ENCODE results near the gene SPINK13.

- no peak for TF ChIP-seq CTCF (IDR thresholded peaks at IDR 0.05 in 4 of 5, conservative IDR thresholded peaks at IDR 0.05 in 1 of 5)
- no peak for TF ChIP-seq POLR2A (IDR thresholded peaks at IDR 0.05)
Measured at GRCh38 chr5:148229840-148230239, 38.8 kb upstream of the SPINK13 start.

All from gastrocnemius medialis (tissue), 4 donors.